NOMO-1 (cell line): ENCODE measurements around the gene LRRC32.

Experiments
- DNase-seq, 2 experiments: peaks; one replicate each; lab custom pipeline; 2025; ENCODE audit not compliant: unreplicated experiment in 2 of 2; lab: John Stamatoyannopoulos, UW

LRRC32 gene

DNA sequence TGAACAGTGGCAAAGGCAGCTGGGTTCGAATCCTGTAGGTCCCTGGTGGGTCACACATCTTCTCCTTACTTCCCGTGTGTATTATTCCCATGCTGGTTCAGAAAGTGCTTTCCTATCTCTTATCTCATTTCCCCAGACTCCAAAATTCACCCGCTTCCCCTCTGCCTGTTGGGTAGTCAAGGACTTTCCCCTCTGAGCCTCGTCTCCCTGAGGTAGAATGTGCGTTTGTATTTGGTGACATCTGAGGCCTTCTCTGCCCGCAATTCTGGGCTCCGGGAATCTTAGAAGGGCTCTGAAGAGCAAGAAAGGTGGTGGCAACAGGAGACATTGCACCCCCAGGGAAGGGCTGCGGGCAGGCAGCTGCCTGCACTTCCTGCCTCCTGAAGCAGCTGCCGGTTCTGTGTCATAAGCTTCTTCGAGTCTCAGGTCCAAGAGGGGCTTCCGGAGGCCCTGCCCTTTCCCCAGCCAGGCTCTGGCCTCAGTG, 5.9 kb downstream of the LRRC32 start:
- no peak for DNase-seq

DNA sequence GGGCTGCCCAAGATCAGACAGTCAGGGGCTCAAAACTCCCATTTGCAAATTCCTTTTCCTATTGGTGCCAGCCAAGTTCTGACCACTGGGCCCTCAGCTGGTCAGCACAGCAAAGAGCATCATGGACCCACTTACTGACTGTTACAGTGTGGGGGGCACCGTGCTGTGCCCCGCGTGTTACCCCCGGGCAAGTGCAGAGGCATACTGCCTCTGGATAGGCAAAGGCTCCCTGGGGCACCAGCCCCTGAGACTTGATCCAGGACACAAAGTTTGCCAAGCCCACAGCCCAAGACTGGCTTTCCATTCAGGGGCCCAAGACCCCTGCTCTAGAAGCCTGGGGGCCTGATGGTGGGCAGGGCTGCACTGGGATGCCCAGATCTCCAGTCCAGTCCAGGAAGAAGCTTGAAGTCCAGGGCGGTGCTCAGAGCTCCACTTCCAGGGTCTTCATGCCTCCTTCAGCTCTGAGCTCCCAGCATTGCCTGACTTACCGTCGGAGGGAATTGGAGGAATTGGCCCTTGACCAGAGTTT, 6.6 kb downstream of the LRRC32 start:
- DNase-seq, result no peak

DNA sequence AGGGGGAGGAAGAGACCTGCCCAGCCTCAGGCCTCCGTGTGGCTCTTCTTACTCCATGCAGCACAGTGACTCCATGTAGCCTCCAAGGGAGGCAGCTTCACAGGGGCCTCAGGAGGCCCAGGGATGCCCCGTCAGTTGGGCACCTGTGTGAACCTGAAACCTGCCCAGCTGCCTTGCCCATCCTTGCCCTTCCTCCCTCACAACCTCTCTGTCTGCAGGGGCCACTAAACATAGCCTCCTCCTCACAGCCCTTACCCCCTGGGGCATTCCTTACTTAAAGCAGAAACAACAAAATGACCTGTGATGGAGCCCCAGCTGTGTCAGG, 7.1 kb downstream of the LRRC32 start:
- DNase-seq, result no peak

DNA sequence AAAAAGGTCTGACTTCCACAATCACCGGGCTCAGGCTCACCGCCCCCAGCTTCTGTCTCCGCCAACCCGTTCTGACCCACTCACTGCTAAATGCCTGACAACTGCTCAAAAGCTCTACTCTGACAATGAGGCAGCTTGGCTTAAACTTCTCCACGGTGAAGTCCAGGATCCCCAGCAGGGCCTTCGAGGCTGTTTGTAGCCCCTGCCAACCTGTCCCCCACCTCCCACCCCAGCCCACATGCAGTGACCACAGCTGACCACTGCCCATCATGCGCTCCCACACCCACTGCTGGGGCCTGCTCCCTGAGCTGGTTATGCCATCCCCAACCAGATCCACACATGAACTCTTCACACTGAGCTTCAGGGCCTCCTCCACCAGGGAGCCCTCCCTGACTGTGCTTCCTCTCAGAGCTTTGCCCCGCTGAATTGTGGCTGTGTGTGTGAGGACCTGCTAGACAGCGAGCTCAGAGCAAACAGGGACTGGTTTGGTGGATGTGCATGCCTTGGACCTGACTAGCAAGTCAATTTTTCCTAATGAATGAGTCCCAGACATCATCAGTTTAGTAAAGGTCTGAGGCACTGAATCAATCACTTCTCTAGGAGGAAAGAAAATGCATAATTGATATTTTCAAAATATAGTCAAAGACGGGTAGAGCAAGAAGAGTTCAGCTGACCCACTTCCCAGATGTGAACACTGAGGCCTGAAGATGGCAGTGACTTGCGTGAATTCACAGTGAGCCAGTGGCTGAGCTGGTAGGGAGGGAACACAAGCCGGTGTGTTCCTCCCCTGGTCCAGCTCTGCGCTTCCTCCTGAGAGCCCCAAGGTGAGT, 7.7 kb downstream of the LRRC32 start:
- DNase-seq, result no peak

DNA sequence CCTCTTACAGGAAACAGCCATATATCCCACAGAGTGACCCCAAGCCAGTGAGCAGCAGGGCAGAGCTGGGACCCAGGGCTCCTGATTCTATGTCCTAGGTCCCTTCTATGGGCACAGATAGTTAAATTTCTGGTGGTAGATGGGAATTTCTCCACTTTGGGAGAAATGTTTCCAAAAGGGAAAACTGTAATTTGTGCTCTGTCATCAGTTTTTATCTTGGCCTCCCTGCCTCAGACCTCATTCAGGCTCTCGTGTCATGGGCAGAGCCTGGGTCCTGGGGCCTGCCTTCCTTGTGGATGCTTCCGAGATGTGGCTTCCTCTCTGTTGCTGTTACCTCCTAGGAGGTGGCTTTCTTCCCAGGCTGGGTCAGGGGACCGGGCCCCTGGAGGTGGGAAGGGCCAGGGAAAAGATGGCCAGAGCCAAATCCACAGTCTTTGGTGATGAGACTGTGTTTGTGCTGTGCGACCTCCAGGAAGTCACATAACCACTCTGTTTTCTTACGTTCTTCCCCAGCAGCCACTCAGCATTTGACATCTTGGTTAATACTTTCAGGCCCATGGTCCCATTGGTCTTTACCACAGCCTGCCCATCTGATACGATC, 8.6 kb downstream of the LRRC32 start:
- no peak for DNase-seq

DNA sequence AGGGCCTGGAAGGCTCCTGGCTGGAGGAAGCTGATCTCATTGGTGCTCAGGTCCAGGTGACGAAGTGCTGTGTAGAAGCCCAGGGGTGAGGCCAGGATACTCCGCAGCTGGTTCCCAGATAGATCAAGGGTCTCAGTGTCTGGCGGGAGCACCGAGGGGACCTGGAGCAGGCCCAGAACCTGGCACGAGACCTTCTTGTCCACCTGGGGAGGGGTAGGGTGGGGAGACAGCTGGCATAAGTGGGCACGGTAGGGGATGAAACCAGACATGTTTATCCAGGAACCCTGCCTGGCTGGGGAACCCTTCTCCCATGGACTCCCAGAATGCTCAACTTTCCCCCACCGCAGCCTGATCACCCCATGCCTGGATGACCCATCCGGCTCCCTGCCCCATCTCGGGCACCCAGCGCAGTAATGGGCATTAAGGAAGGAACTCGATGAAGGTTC, 9.2 kb downstream of the LRRC32 start:
- DNase-seq, result no peak

DNA sequence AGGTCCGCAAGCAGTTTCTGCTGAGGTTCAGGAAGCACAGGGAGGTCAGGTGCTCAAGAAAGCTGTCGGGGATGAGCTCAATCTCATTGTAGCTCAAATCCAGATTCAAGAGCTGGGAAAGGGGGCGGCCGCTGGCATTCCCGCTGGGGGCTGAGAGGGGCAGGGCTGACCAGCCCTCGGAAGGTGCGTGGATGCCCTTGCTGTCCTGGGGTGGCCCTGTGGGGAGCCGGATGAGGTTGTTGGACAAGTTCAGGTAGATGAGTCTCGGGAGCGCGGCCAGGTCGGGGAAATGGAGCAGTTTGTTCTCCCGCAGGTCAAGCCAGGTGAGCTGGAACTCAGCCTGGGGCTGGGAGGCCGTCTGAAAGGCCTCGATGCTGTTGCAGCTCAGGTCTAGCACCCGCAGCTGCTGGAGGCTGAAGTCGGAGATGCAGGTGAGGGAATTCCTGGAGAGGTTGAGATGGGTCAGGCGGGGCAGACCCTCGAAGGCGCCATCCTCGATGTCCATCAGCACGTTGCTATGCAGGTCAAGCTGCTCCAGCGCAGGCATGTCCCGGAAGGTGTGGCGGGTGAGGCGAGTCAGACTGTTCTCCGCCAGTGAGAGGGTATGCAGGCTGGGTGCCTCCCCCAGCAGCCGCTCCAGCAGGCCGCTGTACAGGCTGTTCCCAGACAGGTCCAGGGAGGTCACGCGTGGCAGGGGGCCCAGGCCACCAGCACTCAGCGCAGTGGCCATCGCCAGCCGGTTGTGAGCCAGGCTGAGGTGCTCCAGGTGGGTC, 9.8 kb downstream of the LRRC32 start:
- DNase-seq, result no peak

DNA sequence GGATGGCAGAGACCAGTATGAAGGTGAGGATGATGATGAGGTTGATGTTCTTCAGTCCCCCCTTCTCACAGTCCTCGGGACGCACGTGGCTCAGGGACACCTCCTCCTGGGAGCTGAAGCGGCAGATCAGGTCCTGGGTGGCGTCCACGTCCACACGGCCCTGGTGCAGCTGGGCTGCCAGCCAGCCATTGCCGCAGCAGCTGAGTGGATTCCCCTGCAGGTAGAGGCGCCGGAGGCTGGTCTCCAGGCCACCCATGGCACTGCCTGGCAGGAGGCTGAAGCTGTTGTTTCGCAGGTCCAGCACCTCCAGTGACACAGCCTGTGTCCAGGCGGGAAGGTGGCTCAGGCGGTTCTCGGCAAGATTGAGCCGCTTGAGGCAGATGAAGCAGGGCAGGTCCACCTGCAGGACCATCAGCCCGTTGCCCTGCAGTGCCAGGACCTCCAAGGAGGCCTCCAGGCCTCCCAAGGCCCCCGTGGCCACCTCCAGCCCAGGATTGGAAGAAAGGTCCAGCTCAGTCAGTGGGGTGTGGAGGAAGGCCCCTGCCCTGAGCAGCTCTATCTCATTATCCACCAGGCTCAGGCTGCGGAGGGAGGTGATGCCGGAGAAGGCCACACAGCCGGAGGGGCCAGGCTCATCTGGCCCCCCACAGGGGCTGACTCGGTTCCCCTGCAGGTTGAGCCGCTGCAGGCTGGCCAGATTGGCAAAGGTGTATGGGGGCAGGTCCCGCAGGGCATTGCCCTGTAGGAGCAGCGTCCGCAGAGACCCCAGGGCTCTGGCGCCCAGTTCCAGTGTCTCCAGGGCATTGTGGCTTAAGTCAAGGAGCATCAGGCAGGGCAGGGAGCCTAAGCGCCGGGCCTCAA, 10.6 kb downstream of the LRRC32 start:
- DNase-seq, result no peak

DNA sequence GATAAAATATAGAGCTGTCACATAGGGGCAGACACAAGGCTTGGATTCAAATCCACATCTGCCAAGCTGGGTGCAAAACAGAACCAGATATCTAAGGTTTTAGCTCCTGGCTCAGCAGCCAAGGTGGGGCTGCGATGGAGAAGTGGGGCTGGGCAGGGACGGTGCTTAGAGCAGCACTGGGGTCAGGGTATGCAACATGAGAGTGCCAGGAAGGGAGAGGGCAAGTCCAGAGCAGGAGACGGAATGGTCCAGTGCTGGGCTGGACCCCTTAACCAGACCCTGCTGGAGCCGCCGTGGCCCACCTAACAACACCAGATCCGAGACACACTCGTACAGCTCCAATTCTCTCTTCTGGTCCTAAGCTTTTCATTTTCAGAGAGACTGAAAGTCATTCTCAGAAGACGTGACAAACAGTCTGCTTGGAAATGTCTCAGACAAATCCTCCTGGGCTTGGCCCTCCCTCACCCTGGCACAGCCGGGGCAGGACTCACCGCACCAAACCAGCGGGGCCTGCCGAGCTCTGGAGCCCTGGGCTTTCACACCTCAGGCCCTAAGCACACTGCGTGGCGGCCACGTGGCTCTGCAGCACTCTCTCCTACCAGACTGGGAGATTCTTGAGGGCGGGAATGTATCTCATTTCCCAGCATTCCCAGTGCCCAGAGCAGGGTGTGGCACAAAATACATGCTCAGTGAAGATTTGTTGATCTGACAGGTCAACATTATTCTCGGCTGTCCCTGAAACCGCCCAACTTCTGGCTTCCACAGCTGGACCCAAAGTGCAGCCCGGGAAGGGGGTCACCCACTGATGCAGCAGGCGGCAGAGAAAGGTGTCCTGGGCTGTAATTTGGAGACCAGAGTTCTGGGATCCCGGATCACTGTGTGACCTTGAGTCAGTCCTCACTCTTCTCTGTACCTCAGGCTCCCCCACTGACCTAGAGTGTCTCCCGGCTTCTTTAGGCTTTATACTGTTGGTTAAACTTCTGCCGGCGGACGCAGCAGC, 11.6 kb downstream of the LRRC32 start:
- DNase-seq, result no peak

DNA sequence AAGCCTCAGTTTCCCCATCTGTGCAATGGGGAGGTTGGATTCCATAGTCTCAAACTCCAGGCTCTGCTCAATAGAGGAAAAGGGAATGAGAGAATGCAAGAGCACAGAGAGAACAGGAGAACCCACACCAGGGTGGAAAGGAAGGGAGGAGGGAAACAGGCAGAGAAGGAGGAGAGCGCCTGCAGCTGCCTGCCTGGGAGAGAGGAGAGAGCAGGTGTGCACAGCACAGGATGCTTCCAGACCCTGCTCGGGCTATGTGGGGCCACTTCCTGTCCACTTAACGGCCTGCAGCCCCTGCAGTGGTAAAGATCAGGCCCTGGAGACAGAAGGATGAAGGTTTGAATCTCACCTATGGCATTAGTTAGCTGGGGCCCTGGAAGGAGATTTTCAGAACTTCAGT, 12.3 kb downstream of the LRRC32 start:
- no peak for DNase-seq

DNA sequence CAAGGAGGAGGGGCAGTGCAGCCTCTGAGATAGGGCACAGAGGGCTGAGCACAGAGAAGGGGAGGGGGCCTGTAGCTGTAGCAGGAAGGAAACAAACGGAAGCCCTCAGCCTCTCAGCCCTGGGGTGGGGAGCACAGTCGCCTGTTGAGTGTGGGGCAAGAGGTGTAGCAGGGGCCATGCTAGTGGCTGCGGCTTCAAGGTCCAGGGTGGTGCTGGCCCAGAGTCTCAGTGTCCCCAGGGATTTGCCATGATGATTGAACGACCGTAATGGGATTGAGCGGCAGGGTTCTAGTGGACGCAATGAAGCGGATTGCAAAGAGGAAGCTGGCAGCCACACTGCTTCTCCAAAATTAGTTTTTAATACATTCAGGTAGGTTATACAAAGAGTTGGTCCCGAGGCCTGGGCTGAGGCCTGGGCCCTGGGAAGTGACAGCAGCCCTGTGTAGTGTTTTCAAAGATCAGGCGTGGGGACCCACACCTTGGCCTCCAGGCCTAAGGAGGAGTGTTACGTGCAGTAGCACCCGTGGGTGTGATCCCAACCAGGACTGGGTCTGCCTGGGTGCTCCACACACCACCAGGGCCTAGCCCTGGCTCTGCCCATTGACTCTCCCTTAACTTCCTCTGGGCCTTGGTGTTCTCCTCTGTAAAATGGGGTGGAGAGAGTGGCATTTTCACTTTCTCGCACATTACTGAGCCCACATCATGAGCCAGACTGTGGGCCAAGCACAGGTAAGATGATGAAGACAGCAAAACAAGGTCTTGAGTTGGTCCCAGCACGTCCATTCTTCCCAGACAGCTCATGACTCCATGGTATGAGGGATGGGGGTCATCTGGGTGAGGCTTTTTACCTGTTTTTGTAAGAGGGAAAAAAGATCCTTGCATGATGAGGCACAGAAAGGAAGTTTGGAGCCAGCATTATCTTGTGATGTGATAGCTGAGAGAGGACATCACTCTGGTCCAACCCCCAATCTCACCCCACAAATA, 13.1 kb downstream of the LRRC32 start:
- DNase-seq, result no peak

DNA sequence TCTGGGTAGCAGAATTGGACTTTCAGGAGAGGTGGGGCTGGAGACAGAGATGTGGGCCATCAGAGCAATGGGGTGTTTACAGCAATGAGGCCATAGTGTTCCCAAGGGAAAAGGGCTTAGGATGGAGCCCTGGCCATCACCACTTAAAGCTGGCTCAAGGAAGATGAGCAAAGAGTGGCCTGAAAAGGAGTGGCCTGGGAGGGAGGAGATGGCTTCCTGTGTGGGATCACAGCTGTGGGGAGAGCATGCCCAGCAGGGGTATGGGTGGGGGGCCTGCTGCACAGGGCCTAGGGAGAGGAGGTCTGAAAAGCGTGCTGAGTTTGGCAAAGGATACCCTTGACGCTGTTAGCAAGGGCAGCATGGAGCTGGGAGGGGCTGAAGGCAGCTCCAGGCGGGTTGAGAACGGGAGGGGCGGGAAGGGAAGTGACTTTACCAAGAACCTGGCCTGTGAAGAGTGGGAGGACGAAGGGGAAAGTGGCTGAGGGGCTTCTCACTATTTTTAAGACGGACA, 13.9 kb downstream of the LRRC32 start:
- no peak for DNase-seq

DNA sequence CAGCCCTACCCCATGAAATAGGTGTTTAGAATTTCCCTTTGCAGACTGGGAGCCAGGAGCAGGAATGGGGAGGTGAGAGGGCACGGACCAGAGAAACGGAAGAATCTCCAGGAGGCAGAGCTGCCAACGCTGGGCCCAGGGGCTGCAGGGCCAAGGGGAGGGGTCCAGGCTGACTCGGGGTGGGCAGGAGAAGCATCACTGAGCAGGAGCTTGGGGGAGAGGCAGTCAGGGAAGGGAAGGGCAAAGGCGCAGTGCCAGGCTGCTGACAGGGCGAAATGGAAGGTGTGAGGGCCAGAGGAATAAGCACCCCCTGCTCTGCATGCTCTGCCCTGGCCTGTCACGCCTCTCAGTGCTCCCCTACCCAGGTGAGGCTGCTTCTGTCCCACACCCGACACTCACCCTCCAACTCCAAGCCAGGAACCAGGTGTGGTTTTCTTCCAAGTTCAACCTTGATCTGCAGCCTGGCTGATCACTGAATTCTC, 14.5 kb downstream of the LRRC32 start:
- DNase-seq, result no peak

DNA sequence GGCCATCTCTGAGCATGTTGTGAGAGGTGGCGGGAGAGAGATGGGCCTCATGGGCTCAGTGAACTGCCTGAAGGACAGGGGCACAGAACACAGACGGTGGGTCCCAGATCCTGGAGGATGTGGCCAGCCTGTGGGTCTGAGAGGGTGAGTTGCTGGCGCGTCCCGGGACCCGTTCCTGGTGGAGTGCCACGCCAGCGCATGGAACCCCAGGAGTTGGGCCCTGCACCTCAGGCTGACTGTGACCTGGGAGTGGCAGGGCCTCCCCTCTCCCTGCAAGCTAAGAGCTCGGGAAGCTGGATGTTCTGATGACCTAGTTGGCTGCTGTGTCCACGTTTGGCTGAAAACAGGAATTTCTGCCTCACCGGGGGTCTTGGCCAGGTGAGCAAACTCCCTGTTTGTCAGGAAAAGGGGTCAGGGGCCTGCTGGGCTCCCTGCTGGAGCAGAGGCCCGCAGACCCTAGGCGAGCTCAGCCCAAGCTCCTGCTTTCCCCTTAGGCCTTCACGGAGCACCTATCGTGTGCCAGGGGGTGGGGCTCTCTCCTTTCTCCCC, 15.0 kb downstream of the LRRC32 start:
- DNase-seq, result no peak

DNA sequence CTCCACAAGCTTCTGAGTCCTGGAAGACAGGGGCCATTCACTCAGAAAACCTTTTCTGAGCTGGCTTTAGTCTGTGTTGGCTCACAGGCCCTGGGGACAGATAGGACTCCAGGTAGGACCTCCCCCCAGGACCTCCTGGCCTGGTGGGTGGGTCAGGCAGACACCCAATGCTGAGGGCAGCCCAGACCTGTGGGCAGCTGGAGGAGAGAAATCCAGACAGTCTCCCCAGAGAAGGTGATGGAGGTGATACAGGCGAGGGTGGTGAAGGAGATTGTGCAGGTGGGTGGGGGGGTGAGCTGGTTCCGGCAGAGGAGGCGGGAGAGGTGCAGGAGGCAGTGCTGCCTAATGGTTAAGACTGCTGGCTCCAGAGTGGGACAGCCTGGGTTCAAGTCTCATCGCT, 15.6 kb downstream of the LRRC32 start:
- no peak for DNase-seq

DNA sequence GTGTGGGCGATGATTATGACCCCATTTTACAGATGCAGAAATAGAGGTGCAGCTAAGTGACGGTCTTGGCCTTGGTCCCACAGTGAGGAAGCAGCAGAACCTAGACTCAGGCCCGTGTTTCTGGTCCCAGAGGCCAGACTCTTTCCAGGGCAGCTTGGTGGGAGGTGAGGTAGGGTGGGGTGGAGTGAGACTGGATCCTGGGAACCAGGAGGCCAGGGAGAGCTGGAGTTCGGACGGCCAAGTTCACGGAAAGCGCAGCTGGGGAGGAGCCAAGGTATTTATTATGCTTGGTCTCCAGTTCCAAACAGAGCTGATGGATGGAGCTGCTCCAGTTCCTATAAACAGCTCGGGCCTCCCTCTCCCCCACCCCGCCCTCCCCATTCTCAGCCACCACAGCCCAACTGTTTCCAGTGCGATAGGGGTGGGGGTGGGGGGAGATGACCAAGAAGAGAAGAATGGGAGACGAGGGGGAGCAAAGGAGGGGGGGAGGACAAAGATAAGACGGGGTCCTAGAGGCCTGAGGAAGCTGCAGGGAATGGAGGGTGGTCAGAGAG, 16.2 kb downstream of the LRRC32 start:
- DNase-seq, result no peak

DNA sequence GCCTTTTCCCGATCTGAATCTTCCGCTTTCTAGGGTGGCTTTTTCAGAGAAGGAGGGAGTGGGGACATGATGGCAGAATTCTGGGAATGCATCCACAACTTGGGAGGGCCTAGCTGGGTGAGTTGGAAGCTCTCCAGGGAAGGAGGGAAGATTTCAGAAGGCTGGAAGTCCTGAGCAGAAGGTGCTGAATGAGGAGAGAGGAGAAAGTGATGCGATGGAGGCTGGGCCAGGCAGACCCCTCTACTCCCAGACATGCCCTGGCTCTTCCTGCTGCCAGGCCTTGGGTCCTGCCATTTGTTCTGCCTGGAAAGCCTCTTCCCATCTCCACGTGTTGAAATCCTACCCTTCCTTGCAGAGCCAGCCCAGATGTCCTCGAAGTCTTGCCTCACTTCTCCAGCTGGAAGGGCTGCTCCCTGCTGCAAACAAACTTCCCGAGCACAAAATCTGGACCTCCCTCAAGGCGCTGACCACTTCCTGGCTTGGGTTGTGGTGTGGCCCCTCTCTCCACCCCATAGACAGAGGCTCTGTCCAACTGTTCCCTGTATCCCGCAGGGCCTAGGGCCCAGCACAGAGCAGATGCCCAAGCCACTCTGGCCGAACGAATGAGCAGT, 16.8 kb downstream of the LRRC32 start:
- DNase-seq, result no peak
